Trophoblast cell (in vitro differentiated cells and primary cell): ENCODE measurements around the gene CREB5.

ENCODE experiments used
- DNase-seq, 2 donors: peaks; one replicate each; pipeline ENCODE4 v3.0.0-alpha.2; 2016
- H2AFZ ChIP-seq: 2 replicates; pipeline ENCODE4 v1.6.1; 2013; ENCODE audit warnings: low read length, moderate library complexity, mild to moderate bottlenecking; ENCODE audit not compliant: insufficient read depth, poor library complexity
- H2AK5ac ChIP-seq: 2 replicates; pipeline ENCODE4 v1.6.1; 2013; ENCODE audit warnings: mild to moderate bottlenecking, low read length
- H2BK120ac ChIP-seq: 2 replicates; pipeline ENCODE4 v1.6.1; 2013; ENCODE audit warnings: low read length, mild to moderate bottlenecking, moderate library complexity; ENCODE audit not compliant: insufficient read depth, poor library complexity
- H2BK12ac ChIP-seq: 2 replicates; pipeline ENCODE4 v1.6.1; 2013; ENCODE audit warnings: mild to moderate bottlenecking, low read length, moderate library complexity
- H2BK5ac ChIP-seq: 2 replicates; pipeline ENCODE4 v1.6.1; 2013; ENCODE audit warnings: low read length, low read depth, moderate library complexity, mild to moderate bottlenecking; ENCODE audit not compliant: poor library complexity
- H3K14ac ChIP-seq: 2 replicates; pipeline ENCODE4 v1.6.1; 2013; ENCODE audit warnings: mild to moderate bottlenecking, low read length
- H3K18ac ChIP-seq: 2 replicates; pipeline ENCODE4 v1.6.1; 2013; ENCODE audit warnings: mild to moderate bottlenecking, low read length
- H3K23ac ChIP-seq: 2 replicates; pipeline ENCODE4 v1.6.1; 2013; ENCODE audit warnings: low read length
- H3K27ac ChIP-seq: 2 replicates; pipeline ENCODE4 v1.5.1; 2013; ENCODE audit warnings: low read depth, mild to moderate bottlenecking, inconsistent platforms, low read length, moderate library complexity
- H3K27me3 ChIP-seq: 2 replicates; pipeline ENCODE4 v1.6.1; 2013; ENCODE audit warnings: inconsistent platforms, mild to moderate bottlenecking, low read length, moderate library complexity; ENCODE audit not compliant: insufficient read depth
- H3K36me3 ChIP-seq, 2 experiments: 1 replicate in 1 of 2; 2 replicates in 1 of 2; pipeline ENCODE4 v1.6.1; 2013; ENCODE audit warnings: low read length in 2 of 2, mild to moderate bottlenecking in 2 of 2, moderate library complexity in 1 of 2; ENCODE audit not compliant: insufficient read depth in 2 of 2, control insufficient read depth in 1 of 2
- H3K4ac ChIP-seq: 2 replicates; pipeline ENCODE4 v1.6.1; 2013; ENCODE audit warnings: low read depth, mild to moderate bottlenecking, low read length, moderate library complexity
- H3K4me1 ChIP-seq, 2 experiments: 1 replicate in 1 of 2; 2 replicates in 1 of 2; pipeline ENCODE4 v1.6.1; 2013; ENCODE audit warnings: low read length in 2 of 2, mild to moderate bottlenecking in 2 of 2, moderate library complexity in 1 of 2; ENCODE audit not compliant: insufficient read depth in 2 of 2, control insufficient read depth in 1 of 2
- H3K4me2 ChIP-seq: 2 replicates; pipeline ENCODE4 v1.6.1; 2013; ENCODE audit warnings: inconsistent platforms, mild to moderate bottlenecking, low read length, moderate library complexity
- H3K4me3 ChIP-seq: 2 replicates; pipeline ENCODE4 v1.5.1; 2013; ENCODE audit warnings: mild to moderate bottlenecking, low read depth, low read length, inconsistent platforms
- H3K79me1 ChIP-seq: one replicate; pipeline ENCODE4 v1.6.1; 2013; ENCODE audit warnings: low read length
- H3K79me2 ChIP-seq: 2 replicates; pipeline ENCODE4 v1.6.1; 2013; ENCODE audit warnings: low read length, mild to moderate bottlenecking; ENCODE audit not compliant: control insufficient read depth, insufficient read depth, poor library complexity
- H3K9ac ChIP-seq: 2 replicates; pipeline ENCODE4 v1.6.1; 2013; ENCODE audit warnings: mild to moderate bottlenecking, low read length
- H3K9me3 ChIP-seq: 2 replicates; pipeline ENCODE4 v1.6.1; 2013; ENCODE audit warnings: low read depth, mild to moderate bottlenecking, control low read depth, inconsistent platforms, low read length; ENCODE audit not compliant: insufficient read depth
- H4K12ac ChIP-seq: 2 replicates; pipeline ENCODE4 v1.6.1; 2013; ENCODE audit warnings: low read depth, mild to moderate bottlenecking, low read length, moderate library complexity
- H4K8ac ChIP-seq: 2 replicates; pipeline ENCODE4 v1.6.1; 2013; ENCODE audit warnings: low read depth, mild to moderate bottlenecking, low read length, moderate library complexity
- H4K91ac ChIP-seq: one replicate; pipeline ENCODE4 v1.6.1; 2013; ENCODE audit warnings: low read depth, mild to moderate bottlenecking, low read length, moderate library complexity
- WGBS: extraction: QIAGEN DNeasy Blood & Tissue Kit; methylation state at CpG from one replicate; pipeline ENCODE4 v1.1.7; 2013; ENCODE audit warnings: missing lambda C conversion rate; ENCODE audit not compliant: insufficient read length, insufficient coverage; ENCODE audit errors: extremely low coverage; 5-methylcytosine and 5-hydroxymethylcytosine counted together

Gene CREB5

DNA sequence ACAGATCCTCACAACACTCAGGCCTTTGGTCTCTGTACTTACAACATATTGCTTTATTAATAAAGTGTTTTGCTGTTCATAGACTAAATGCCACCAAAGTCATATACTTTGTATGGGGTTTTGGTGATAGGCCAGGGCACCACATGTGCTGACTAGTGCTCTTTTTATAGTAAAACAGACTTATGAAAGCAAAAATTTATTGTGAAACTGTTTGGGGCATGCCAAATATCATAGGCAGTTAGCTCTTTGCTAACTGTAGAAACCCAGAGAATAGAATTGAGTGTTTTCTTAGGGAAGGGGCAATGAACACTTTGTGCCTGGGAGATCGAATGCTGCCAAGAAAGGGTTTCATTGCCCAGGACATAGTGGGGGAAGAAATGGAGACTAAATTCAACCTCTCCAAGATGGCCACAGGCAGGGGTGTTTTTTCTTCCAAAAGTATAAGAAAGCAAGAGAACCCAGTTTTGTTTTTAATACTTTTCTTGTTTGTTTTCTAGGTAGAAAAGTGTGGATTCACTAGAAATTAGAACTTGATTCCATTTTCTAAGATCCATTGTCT lies 403.1 kb downstream of the CREB5 start:
- Histone ChIP-seq H3K27me3 (no peaks in the 10 kb centered on the region), H3K23ac (no peak overlapping the region), H4K91ac (no peak overlapping the region), H3K14ac (no peak overlapping the region), H2BK120ac (no peak overlapping the region), H3K18ac (no peak overlapping the region), H2AFZ (no peak overlapping the region), H2BK5ac (no peak overlapping the region), H4K8ac (no peak overlapping the region), H3K79me2 (no peaks in the 10 kb centered on the region), H2AK5ac (no peak overlapping the region), H3K4ac (no peak overlapping the region), H3K9ac (no peak overlapping the region), H3K36me3 (no peaks in the 10 kb centered on the region), H3K4me1 (no peaks in the 10 kb centered on the region), H3K4me2 (no peak overlapping the region), H3K9me3 (no peaks in the 10 kb centered on the region), H3K79me1 (no peaks in the 10 kb centered on the region), H4K12ac (no peak overlapping the region), H3K27ac (no peak overlapping the region), H2BK12ac (no peak overlapping the region), H3K4me3 (no peak overlapping the region)
- no peak for DNase-seq
- WGBS = no CpG with 5 or more reads among the region's 1 CpG

- H3K36me3 ChIP-seq = no peaks in the 10 kb centered on the region
- no peak overlapping the region for H3K9ac ChIP-seq
- no peak overlapping the region for H3K4me2 ChIP-seq
- H2BK12ac ChIP-seq = no peak overlapping the region
- no peak overlapping the region for H3K14ac ChIP-seq
- H3K27me3 ChIP-seq = no peaks in the 10 kb centered on the region
- no peaks in the 10 kb centered on the region for H3K79me2 ChIP-seq
- DNase-seq = no peak
- H2BK120ac ChIP-seq = no peak overlapping the region
- no peak overlapping the region for H4K8ac ChIP-seq
- no peak overlapping the region for H3K18ac ChIP-seq
- no peak overlapping the region for H4K91ac ChIP-seq
- no peak overlapping the region for H2AK5ac ChIP-seq
- H2AFZ ChIP-seq = no peak overlapping the region
- no peak overlapping the region for H4K12ac ChIP-seq
- H3K9me3 ChIP-seq = no peaks in the 10 kb centered on the region
- no peak overlapping the region for H3K27ac ChIP-seq
- no peaks in the 10 kb centered on the region for H3K79me1 ChIP-seq
- no peak overlapping the region for H3K4ac ChIP-seq
- no peak overlapping the region for H3K4me3 ChIP-seq
- H3K23ac ChIP-seq = no peak overlapping the region
- H3K4me1 ChIP-seq = no peaks in the 10 kb centered on the region
- H2BK5ac ChIP-seq = no peak overlapping the region
- WGBS = no CpG with 5 or more reads among the region's 2 CpGs
Observed at GRCh38 chr7:28815928-28816373, 403.6 kb downstream of the CREB5 start.

DNA sequence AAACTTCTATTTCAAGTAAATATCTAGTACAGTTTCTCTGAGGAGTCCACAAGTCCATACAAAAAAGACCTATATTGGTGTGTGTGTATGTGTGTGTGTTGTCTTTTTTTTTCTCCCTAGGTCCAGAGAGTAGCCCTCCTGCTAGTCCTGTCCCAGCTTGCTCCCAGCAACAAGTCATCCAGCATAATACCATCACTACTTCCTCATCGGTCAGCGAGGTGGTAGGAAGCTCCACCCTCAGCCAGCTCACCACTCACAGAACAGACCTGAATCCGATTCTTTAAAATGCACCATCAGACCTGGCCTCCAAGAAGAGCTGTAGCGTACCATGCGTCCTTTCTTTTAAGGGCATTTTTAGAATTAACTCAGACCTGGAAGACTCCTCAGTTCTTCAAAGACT lies 406.7 kb downstream of the CREB5 start:
- H3K23ac ChIP-seq = no peak overlapping the region
- WGBS = no CpG with 5 or more reads among the region's 5 CpGs
- no peaks in the 10 kb centered on the region for H3K4me1 ChIP-seq

GRCh38 chr7:28823582-28823981 lies 411.3 kb downstream of the CREB5 start:
- no peak for DNase-seq
- no peak overlapping the region for H3K4ac ChIP-seq
- H3K79me2 ChIP-seq = no peaks in the 10 kb centered on the region
- H3K4me1 ChIP-seq = no peaks in the 10 kb centered on the region
- H2BK12ac ChIP-seq = no peak overlapping the region
- no peak overlapping the region for H3K4me3 ChIP-seq
- H3K79me1 ChIP-seq = no peaks in the 10 kb centered on the region
- no peak overlapping the region for H3K18ac ChIP-seq
- H3K36me3 ChIP-seq = no peaks in the 10 kb centered on the region
- no peak overlapping the region for H3K9ac ChIP-seq
- H4K8ac ChIP-seq = no peak overlapping the region
- WGBS = no CpG with 5 or more reads among the region's 3 CpGs
- H4K12ac ChIP-seq = no peak overlapping the region
- H3K23ac ChIP-seq = no peak overlapping the region
- no peak overlapping the region for H3K27ac ChIP-seq
- H3K27me3 ChIP-seq = no peaks in the 10 kb centered on the region
- no peak overlapping the region for H4K91ac ChIP-seq
- no peak overlapping the region for H2BK120ac ChIP-seq
- H3K9me3 ChIP-seq = no peaks in the 10 kb centered on the region
- H2BK5ac ChIP-seq = no peak overlapping the region
- H2AK5ac ChIP-seq = no peak overlapping the region
- no peak overlapping the region for H3K4me2 ChIP-seq
- H2AFZ ChIP-seq = no peak overlapping the region
- no peak overlapping the region for H3K14ac ChIP-seq

More for the DNA sequence above, 406.7 kb downstream of the CREB5 start:
- Histone ChIP-seq H3K4ac (no peak overlapping the region), H2AK5ac (no peak overlapping the region), H4K91ac (no peak overlapping the region), H4K12ac (no peak overlapping the region), H3K4me2 (no peak overlapping the region), H3K14ac (no peak overlapping the region), H3K36me3 (no peaks in the 10 kb centered on the region), H4K8ac (no peak overlapping the region), H3K9ac (peak overlapping the region; percentile 68), H3K79me2 (no peaks in the 10 kb centered on the region), H3K27ac (no peak overlapping the region), H2AFZ (no peak overlapping the region), H3K18ac (no peak overlapping the region), H2BK5ac (no peak overlapping the region), H3K27me3 (no peaks in the 10 kb centered on the region), H3K79me1 (no peaks in the 10 kb centered on the region), H2BK120ac (no peak overlapping the region), H2BK12ac (no peak overlapping the region), H3K9me3 (no peaks in the 10 kb centered on the region), H3K4me3 (no peak overlapping the region)
- no peak for DNase-seq
